ENCODE measurements around the gene GRIP2.
A peak's percentile ranks its signal among the peaks of the same experiment; 100 is the strongest.

GRIP2 gene

GRCh38 chr3:14562121-14562890 is 22.2 kb upstream of the GRIP2 start (continued):
- TF ChIP-seq PRDM10 (tag by site-specific recombination; IDR thresholded peaks at IDR 0.05) (no peak), BCL6B (tag by site-specific recombination; IDR thresholded peaks at IDR 0.05) (no peak), PRDM2 (tag by site-specific recombination; IDR thresholded peaks at IDR 0.05; ENCODE audit: borderline replicate concordance) (no peak), ZNF341 (tag by site-specific recombination; IDR thresholded peaks at IDR 0.05; ENCODE audit: low read depth) (no peak), PRDM4 (tag by site-specific recombination; IDR thresholded peaks at IDR 0.05) (no peak), ZNF24 (tag by site-specific recombination; IDR thresholded peaks at IDR 0.05) (no peak)

GRCh38 chr3:14561051-14561960 is 21.2 kb upstream of the GRIP2 start:
- no peaks in the 10 kb centered on the region for H3K9me3 ChIP-seq (ENCODE audit: control insufficient read depth, insufficient read depth, low read depth, low read length)
- no peak overlapping the region for H3K4me3 ChIP-seq (ENCODE audit: low read depth, low read length)
- no peaks in the 10 kb centered on the region for H3K4me1 ChIP-seq (ENCODE audit: control insufficient read depth, insufficient read depth, low read length)
- ChIA-PET CTCF (no interaction called here), POLR2A (no interaction called here)
- no peaks in the 10 kb centered on the region for H3K36me3 ChIP-seq (ENCODE audit: control insufficient read depth in 2 of 2, insufficient read depth in 1 of 2, low read length in 2 of 2)
- TF ChIP-seq ZNF311 (tag by site-specific recombination; IDR thresholded peaks at IDR 0.05; ENCODE audit: borderline replicate concordance) (no peak), ZNF768 (tag by site-specific recombination; IDR thresholded peaks at IDR 0.05) (peak; percentile 54; the same call in 1 of the 2 replicates), ZBTB44 (tag by site-specific recombination; IDR thresholded peaks at IDR 0.05) (no peak), OVOL3 (tag by site-specific recombination; IDR thresholded peaks at IDR 0.05) (no peak), ZNF660 (tag by site-specific recombination; IDR thresholded peaks at IDR 0.05) (no peak)
- no peak overlapping the region for H3K27ac ChIP-seq (ENCODE audit: extremely low read depth, low read depth, low read length)
